ENCODE data around the gene PARD3.

The PARD3 gene

GRCh38 chr10:34771525-34771924, 43.6 kb downstream of the PARD3 start:
- DNase-seq (no peak), ATAC-seq (no peak)
- Mint-ChIP-seq H3K4me1 (no peaks in the 10 kb centered on the region), H3K27ac (no peak overlapping the region), H3K36me3 (ENCODE audit: low read depth) (no peaks in the 10 kb centered on the region), H3K4me3 (no peak overlapping the region), H3K27me3 (peaks cover 6% of the 10 kb centered on the region), H3K9me3 (no peaks in the 10 kb centered on the region)

- Mint-ChIP-seq H3K27me3 (peaks cover 6% of the 10 kb centered on the region), H3K4me1 (no peaks in the 10 kb centered on the region), H3K36me3 (ENCODE audit: low read depth) (no peaks in the 10 kb centered on the region), H3K27ac (no peak overlapping the region), H3K9me3 (no peaks in the 10 kb centered on the region), H3K4me3 (no peak overlapping the region)
- DNase-seq: no peak
- no peak for ATAC-seq
Measured at GRCh38 chr10:34771106-34771505, 44.0 kb downstream of the PARD3 start.

- H3K27ac Mint-ChIP-seq: no peak overlapping the region
- DNase-seq: no peak
- H3K36me3 Mint-ChIP-seq (ENCODE audit: low read depth): no peaks in the 10 kb centered on the region
- H3K4me1 Mint-ChIP-seq: no peaks in the 10 kb centered on the region
- H3K27me3 Mint-ChIP-seq: peaks cover 6% of the 10 kb centered on the region
- no peak for ATAC-seq
- no peak overlapping the region for H3K4me3 Mint-ChIP-seq
- no peaks in the 10 kb centered on the region for H3K9me3 Mint-ChIP-seq
Measured at GRCh38 chr10:34769899-34770298, 45.2 kb downstream of the PARD3 start.

- no peak overlapping the region for H3K27ac Mint-ChIP-seq
- ATAC-seq: no peak
Measured at GRCh38 chr10:34768972-34769330, 46.1 kb downstream of the PARD3 start.

GRCh38 chr10:34768261-34768971, 46.7 kb downstream of the PARD3 start:
- no peak overlapping the region for H3K27ac Mint-ChIP-seq
- H3K27me3 Mint-ChIP-seq: peaks cover 6% of the 10 kb centered on the region
- H3K4me3 Mint-ChIP-seq: no peak overlapping the region
- ATAC-seq (no peak), DNase-seq (no peak)
- no peaks in the 10 kb centered on the region for H3K9me3 Mint-ChIP-seq
- no peaks in the 10 kb centered on the region for H3K4me1 Mint-ChIP-seq
- no peaks in the 10 kb centered on the region for H3K36me3 Mint-ChIP-seq (ENCODE audit: low read depth)

More at GRCh38 chr10:34768972-34769330, 46.1 kb downstream of the PARD3 start:
- no peaks in the 10 kb centered on the region for H3K36me3 Mint-ChIP-seq (ENCODE audit: low read depth)
- peaks cover 6% of the 10 kb centered on the region for H3K27me3 Mint-ChIP-seq
- no peaks in the 10 kb centered on the region for H3K9me3 Mint-ChIP-seq
- no peak for DNase-seq
- no peak overlapping the region for H3K4me3 Mint-ChIP-seq
- no peaks in the 10 kb centered on the region for H3K4me1 Mint-ChIP-seq

GRCh38 chr10:34766811-34767494, 48.1 kb downstream of the PARD3 start:
- DNase-seq (no peak), ATAC-seq (no peak)
- Mint-ChIP-seq H3K4me3 (no peak overlapping the region), H3K4me1 (no peaks in the 10 kb centered on the region), H3K9me3 (no peaks in the 10 kb centered on the region), H3K27me3 (peaks cover 13% of the 10 kb centered on the region), H3K36me3 (ENCODE audit: low read depth) (no peaks in the 10 kb centered on the region), H3K27ac (no peak overlapping the region)

- DNase-seq: no peak
- no peaks in the 10 kb centered on the region for H3K9me3 Mint-ChIP-seq
- peaks cover 13% of the 10 kb centered on the region for H3K27me3 Mint-ChIP-seq
- no peak overlapping the region for H3K27ac Mint-ChIP-seq
- H3K4me3 Mint-ChIP-seq: no peak overlapping the region
- no peak for ATAC-seq
- H3K36me3 Mint-ChIP-seq (ENCODE audit: low read depth): no peaks in the 10 kb centered on the region
- H3K4me1 Mint-ChIP-seq: no peaks in the 10 kb centered on the region
Measured at GRCh38 chr10:34766266-34766600, 48.9 kb downstream of the PARD3 start.

GRCh38 chr10:34764472-34764946, 50.6 kb downstream of the PARD3 start:
- no peaks in the 10 kb centered on the region for H3K9me3 Mint-ChIP-seq

GRCh38 chr10:34762603-34763299, 52.3 kb downstream of the PARD3 start:
- ATAC-seq (no peak), DNase-seq (no peak)
- H3K4me3 Mint-ChIP-seq: no peak overlapping the region
- peaks cover 5% of the 10 kb centered on the region for H3K9me3 Mint-ChIP-seq
- peaks cover 8% of the 10 kb centered on the region for H3K27me3 Mint-ChIP-seq
- H3K4me1 Mint-ChIP-seq: peaks cover 13% of the 10 kb centered on the region
- H3K27ac Mint-ChIP-seq: no peak overlapping the region
- no peaks in the 10 kb centered on the region for H3K36me3 Mint-ChIP-seq (ENCODE audit: low read depth)

More at GRCh38 chr10:34764472-34764946, 50.6 kb downstream of the PARD3 start:
- Mint-ChIP-seq H3K4me3 (no peak overlapping the region), H3K27ac (no peak overlapping the region), H3K36me3 (ENCODE audit: low read depth) (no peaks in the 10 kb centered on the region), H3K4me1 (no peaks in the 10 kb centered on the region), H3K27me3 (peaks cover 8% of the 10 kb centered on the region)
- DNase-seq: no peak
- ATAC-seq: no peak

- no peaks in the 10 kb centered on the region for H3K36me3 Mint-ChIP-seq (ENCODE audit: low read depth)
- H3K4me1 Mint-ChIP-seq: peaks cover 13% of the 10 kb centered on the region
- H3K27me3 Mint-ChIP-seq: peaks cover 8% of the 10 kb centered on the region
- H3K4me3 Mint-ChIP-seq: no peak overlapping the region
- ATAC-seq (no peak), DNase-seq (no peak)
- peaks cover 5% of the 10 kb centered on the region for H3K9me3 Mint-ChIP-seq
- no peak overlapping the region for H3K27ac Mint-ChIP-seq
Measured at GRCh38 chr10:34762156-34762555, 52.9 kb downstream of the PARD3 start.

GRCh38 chr10:34761453-34761852, 53.6 kb downstream of the PARD3 start:
- no peaks in the 10 kb centered on the region for H3K36me3 Mint-ChIP-seq (ENCODE audit: low read depth)
- no peak overlapping the region for H3K4me3 Mint-ChIP-seq
- no peak for ATAC-seq
- no peak overlapping the region for H3K27ac Mint-ChIP-seq
- no peak for DNase-seq
- peaks cover 8% of the 10 kb centered on the region for H3K27me3 Mint-ChIP-seq
- H3K4me1 Mint-ChIP-seq: peaks cover 13% of the 10 kb centered on the region
- peaks cover 5% of the 10 kb centered on the region for H3K9me3 Mint-ChIP-seq

GRCh38 chr10:34760606-34761005, 54.5 kb downstream of the PARD3 start:
- ATAC-seq (no peak), DNase-seq (no peak)
- Mint-ChIP-seq H3K36me3 (ENCODE audit: low read depth) (no peaks in the 10 kb centered on the region), H3K4me1 (peaks cover 13% of the 10 kb centered on the region), H3K4me3 (no peak overlapping the region), H3K27me3 (peaks cover 8% of the 10 kb centered on the region), H3K9me3 (peaks cover 5% of the 10 kb centered on the region), H3K27ac (no peak overlapping the region)

- H3K4me1 Mint-ChIP-seq: peaks cover 13% of the 10 kb centered on the region
- H3K27me3 Mint-ChIP-seq: peaks cover 8% of the 10 kb centered on the region
- H3K36me3 Mint-ChIP-seq (ENCODE audit: low read depth): no peaks in the 10 kb centered on the region
- no peak overlapping the region for H3K27ac Mint-ChIP-seq
- no peak overlapping the region for H3K4me3 Mint-ChIP-seq
- ATAC-seq (no peak), DNase-seq (no peak)
- peaks cover 5% of the 10 kb centered on the region for H3K9me3 Mint-ChIP-seq
Measured at GRCh38 chr10:34759837-34760215, 55.3 kb downstream of the PARD3 start.

GRCh38 chr10:34759161-34759836, 55.8 kb downstream of the PARD3 start:
- ATAC-seq (no peak), DNase-seq (no peak)
- Mint-ChIP-seq H3K27me3 (peaks cover 8% of the 10 kb centered on the region), H3K36me3 (ENCODE audit: low read depth) (no peaks in the 10 kb centered on the region), H3K27ac (no peak overlapping the region), H3K4me3 (no peak overlapping the region), H3K4me1 (peaks cover 13% of the 10 kb centered on the region), H3K9me3 (peaks cover 5% of the 10 kb centered on the region)
